ELF-1 (cell line): ENCODE results near the gene SOS2.
"Not testable (repeated sequence)": the region's sequence is repeated elsewhere in the genome, so short reads cannot be mapped to it uniquely, and the experiment has no call there.

Source experiments
- DNase-seq: peaks from one replicate; pipeline ENCODE4 v3.0.0-alpha.2; 2016; ENCODE audit warnings: low read depth, low spot score

Gene SOS2

GRCh38 chr14:50225974-50226297, 5.4 kb downstream of the SOS2 start:
- DNase-seq = peak; percentile 13

GRCh38 chr14:50225067-50225973, 6.1 kb downstream of the SOS2 start:
- DNase-seq = no peak

GRCh38 chr14:50222055-50222613, 9.2 kb downstream of the SOS2 start:
- no peak for DNase-seq

GRCh38 chr14:50218501-50218900, 12.9 kb downstream of the SOS2 start:
- DNase-seq = no peak

- DNase-seq = no peak
Observed at GRCh38 chr14:50215416-50215815, 16.0 kb downstream of the SOS2 start.

GRCh38 chr14:50213795-50214194, 17.6 kb downstream of the SOS2 start:
- DNase-seq = no peak

GRCh38 chr14:50212726-50213125, 18.7 kb downstream of the SOS2 start:
- DNase-seq = no peak

- DNase-seq = no peak
Observed at GRCh38 chr14:50210074-50210473, 21.3 kb downstream of the SOS2 start.

GRCh38 chr14:50198499-50198898, 32.9 kb downstream of the SOS2 start:
- no peak for DNase-seq

GRCh38 chr14:50191499-50191898, 39.9 kb downstream of the SOS2 start:
- no peak for DNase-seq

GRCh38 chr14:50186107-50186506, 45.3 kb downstream of the SOS2 start:
- DNase-seq = no peak

- no peak for DNase-seq
Observed at GRCh38 chr14:50173891-50174290, 57.5 kb downstream of the SOS2 start.

GRCh38 chr14:50171895-50172294, 59.5 kb downstream of the SOS2 start:
- no peak for DNase-seq

GRCh38 chr14:50167381-50167780, 64.0 kb downstream of the SOS2 start:
- DNase-seq = not testable (repeated sequence)

GRCh38 chr14:50156111-50156510, 75.3 kb downstream of the SOS2 start:
- no peak for DNase-seq

GRCh38 chr14:50148799-50149198, 82.6 kb downstream of the SOS2 start:
- no peak for DNase-seq

GRCh38 chr14:50139192-50139591, 92.2 kb downstream of the SOS2 start:
- peak; percentile 43 for DNase-seq

GRCh38 chr14:50127802-50128201, 103.6 kb downstream of the SOS2 start:
- no peak for DNase-seq

GRCh38 chr14:50123062-50123461, 108.3 kb downstream of the SOS2 start:
- no peak for DNase-seq

GRCh38 chr14:50122291-50122690, 109.1 kb downstream of the SOS2 start:
- DNase-seq = no peak

GRCh38 chr14:50121486-50121885, 109.9 kb downstream of the SOS2 start:
- no peak for DNase-seq

- no peak for DNase-seq
Observed at GRCh38 chr14:50117456-50117855, 113.9 kb downstream of the SOS2 start.

GRCh38 chr14:50116966-50117365, 114.4 kb downstream of the SOS2 start:
- DNase-seq = no peak
